Neural progenitor cell (in vitro differentiated cells): ENCODE measurements around the gene RPS2. TPM values are rescaled to one million over a fixed set of nuclear protein-coding genes. Genes with fewer than 3 reads are reported as not detected.
A peak's percentile ranks its signal among the peaks of the same experiment; 100 is the strongest.

Experiments
- DNase-seq: peaks from one replicate; pipeline ENCODE4 v3.0.0-alpha.2; 2016; ENCODE audit warnings: low spot score
- H2AFZ ChIP-seq: fragments of 200-600 bp; sonication (generic); replicated peaks from 2 replicates; pipeline ENCODE4 v1.6.1; 2016; ENCODE audit warnings: antibody characterized with exemption
- H3F3A ChIP-seq: fragments of 200-600 bp; sonication (generic); 2 replicates; pipeline ENCODE4 v1.6.1; 2016; ENCODE audit warnings: antibody characterized with exemption, low read depth
- H3K27ac ChIP-seq: fragments of 200-600 bp; sonication (generic); 2 replicates; pipeline ENCODE4 v1.5.1; 2016; ENCODE audit warnings: mild to moderate bottlenecking
- H3K27me3 ChIP-seq: fragments of 200-600 bp; sonication (generic); 2 replicates; pipeline ENCODE4 v1.6.1; 2016; ENCODE audit warnings: mild to moderate bottlenecking, moderate library complexity
- H3K36me3 ChIP-seq: fragments of 200-600 bp; sonication (generic); 2 replicates; pipeline ENCODE4 v1.5.1; 2016
- H3K4me1 ChIP-seq: fragments of 200-600 bp; sonication (generic); 2 replicates; pipeline ENCODE4 v1.6.1; 2016; ENCODE audit warnings: mixed run types
- H3K4me2 ChIP-seq: fragments of 200-600 bp; sonication (generic); 2 replicates; pipeline ENCODE4 v1.6.1; 2016
- H3K4me3 ChIP-seq: fragments of 200-600 bp; sonication (generic); 2 replicates; pipeline ENCODE4 v1.5.1; 2016
- H3K79me2 ChIP-seq: fragments of 200-600 bp; sonication (generic); 2 replicates; pipeline ENCODE4 v1.6.1; 2016; ENCODE audit warnings: low read depth
- H3K9ac ChIP-seq: fragments of 200-600 bp; sonication (generic); 2 replicates; pipeline ENCODE4 v1.6.1; 2016
- H3K9me3 ChIP-seq: fragments of 200-600 bp; sonication (generic); 2 replicates; pipeline ENCODE4 v1.5.1; 2016; ENCODE audit warnings: low read depth
- H4K20me1 ChIP-seq: fragments of 200-600 bp; sonication (generic); 2 replicates; pipeline ENCODE4 v1.6.1; 2016; ENCODE audit warnings: low read depth
- H3K27ac Mint-ChIP-seq: 3 replicates; pipeline ENCODE4 v1.8.0; 2021; ENCODE audit warnings: mixed read lengths
- H3K27me3 Mint-ChIP-seq: 2 replicates; pipeline ENCODE4 v1.8.0; 2022; ENCODE audit warnings: low read depth, mild to moderate bottlenecking, inconsistent platforms, moderate library complexity, mixed read lengths; ENCODE audit not compliant: insufficient read depth
- H3K36me3 Mint-ChIP-seq: 3 replicates; pipeline ENCODE4 v1.8.0; 2021; ENCODE audit warnings: mixed read lengths
- H3K4me1 Mint-ChIP-seq: 3 replicates; pipeline ENCODE4 v1.8.0; 2021; ENCODE audit warnings: mixed read lengths
- H3K4me3 Mint-ChIP-seq: 3 replicates; pipeline ENCODE4 v1.8.0; 2021; ENCODE audit warnings: mild to moderate bottlenecking, moderate library complexity, mixed read lengths
- H3K9me3 Mint-ChIP-seq: 3 replicates; pipeline ENCODE4 v1.8.0; 2020; ENCODE audit warnings: mixed read lengths
- EZH2 ChIP-seq: fragments of 200-600 bp; sonication (generic); IDR thresholded peaks from 2 replicates; pipeline ENCODE4 v1.6.1; 2017; ENCODE audit warnings: antibody characterized with exemption, mild to moderate bottlenecking, moderate library complexity
- EZH2phosphoT487 ChIP-seq: fragments of 200-600 bp; sonication (generic); IDR thresholded peaks from 2 replicates; pipeline ENCODE4 v1.6.1; 2017; ENCODE audit warnings: antibody characterized with exemption
- total RNA-seq: library from RNA; depleted of rRNA; stranded (reverse); fragments of >200 nt; gene quantifications from 2 replicates; pipeline ENCODE4 v1.2.3, GENCODE V29; 2015; ENCODE audit warnings: low replicate concordance
- TF ChIP-seq, protein P1 (sequence below): fragments of 200-600 bp; sonication (generic); IDR thresholded peaks from 2 replicates; pipeline ENCODE4 v1.5.1; 2017; ENCODE audit warnings: antibody characterized with exemption, mild to moderate bottlenecking

RPS2 gene
- total RNA-seq, 1 donor from 2014 or later: 3,079 TPM

DNA sequence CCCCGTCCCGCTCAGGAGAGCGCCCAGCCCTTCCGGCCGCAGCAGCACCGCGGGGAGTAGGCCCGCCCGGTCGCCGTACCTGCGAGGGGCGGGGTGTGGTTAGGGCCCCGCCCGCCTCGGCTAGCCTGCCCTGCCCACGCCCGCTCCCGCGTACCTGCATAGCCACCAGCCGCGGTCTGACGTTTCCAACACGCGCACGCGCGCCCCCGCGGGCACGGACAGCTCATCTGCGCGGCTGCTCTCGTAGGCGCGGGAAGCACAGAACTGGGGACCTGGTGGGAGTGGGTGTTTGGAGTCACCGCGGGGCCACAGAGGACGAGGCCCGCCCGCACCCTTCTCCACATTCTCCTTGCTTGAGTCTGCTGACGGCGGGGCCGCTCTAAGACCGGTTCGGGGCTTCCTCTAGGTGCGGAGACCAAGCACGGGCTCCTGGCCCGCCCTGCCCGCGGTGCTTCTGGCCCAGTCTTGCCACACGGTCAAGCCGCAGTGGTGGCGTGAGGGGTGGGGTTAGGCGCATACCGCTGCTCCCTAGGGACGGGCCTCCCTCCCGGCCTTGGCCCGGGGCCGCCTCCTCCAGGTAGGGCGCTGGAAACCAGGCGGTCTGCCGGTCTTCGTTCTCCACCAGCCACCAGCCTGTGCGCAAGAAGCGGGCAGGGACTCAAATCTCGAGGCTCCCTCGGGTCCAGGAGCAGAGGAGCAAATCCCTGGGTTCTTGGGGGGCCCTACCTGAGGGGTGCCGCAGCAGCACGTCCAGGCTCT lies 14.8 kb upstream of the RPS2 start:
- Mint-ChIP-seq H3K4me3 (no peak overlapping the region), H3K27me3 (peaks cover 24% of the 10 kb centered on the region), H3K27ac (no peak overlapping the region), H3K36me3 (peaks cover 3% of the 10 kb centered on the region), H3K4me1 (peaks cover 16% of the 10 kb centered on the region), H3K9me3 (no peaks in the 10 kb centered on the region)
- Histone ChIP-seq H4K20me1 (peaks cover 44% of the 10 kb centered on the region), H3K4me2 (peak overlapping the region; percentile 77), H3F3A (peaks cover 26% of the 10 kb centered on the region), H3K4me3 (peak overlapping the region; percentile 25), H3K36me3 (no peaks in the 10 kb centered on the region), H3K4me1 (peaks cover 30% of the 10 kb centered on the region), H3K9ac (no peak overlapping the region), H3K27ac (no peak overlapping the region), H3K9me3 (no peaks in the 10 kb centered on the region), H3K27me3 (peaks cover 56% of the 10 kb centered on the region), H2AFZ (no peak overlapping the region), H3K79me2 (peaks cover 3% of the 10 kb centered on the region)
- DNase-seq: peak; percentile 52
- TF ChIP-seq, protein P1, sequence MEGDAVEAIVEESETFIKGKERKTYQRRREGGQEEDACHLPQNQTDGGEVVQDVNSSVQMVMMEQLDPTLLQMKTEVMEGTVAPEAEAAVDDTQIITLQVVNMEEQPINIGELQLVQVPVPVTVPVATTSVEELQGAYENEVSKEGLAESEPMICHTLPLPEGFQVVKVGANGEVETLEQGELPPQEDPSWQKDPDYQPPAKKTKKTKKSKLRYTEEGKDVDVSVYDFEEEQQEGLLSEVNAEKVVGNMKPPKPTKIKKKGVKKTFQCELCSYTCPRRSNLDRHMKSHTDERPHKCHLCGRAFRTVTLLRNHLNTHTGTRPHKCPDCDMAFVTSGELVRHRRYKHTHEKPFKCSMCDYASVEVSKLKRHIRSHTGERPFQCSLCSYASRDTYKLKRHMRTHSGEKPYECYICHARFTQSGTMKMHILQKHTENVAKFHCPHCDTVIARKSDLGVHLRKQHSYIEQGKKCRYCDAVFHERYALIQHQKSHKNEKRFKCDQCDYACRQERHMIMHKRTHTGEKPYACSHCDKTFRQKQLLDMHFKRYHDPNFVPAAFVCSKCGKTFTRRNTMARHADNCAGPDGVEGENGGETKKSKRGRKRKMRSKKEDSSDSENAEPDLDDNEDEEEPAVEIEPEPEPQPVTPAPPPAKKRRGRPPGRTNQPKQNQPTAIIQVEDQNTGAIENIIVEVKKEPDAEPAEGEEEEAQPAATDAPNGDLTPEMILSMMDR: no peak
- TF ChIP-seq EZH2phosphoT487 (peak; percentile 83), EZH2 (peak; percentile 86)

DNA sequence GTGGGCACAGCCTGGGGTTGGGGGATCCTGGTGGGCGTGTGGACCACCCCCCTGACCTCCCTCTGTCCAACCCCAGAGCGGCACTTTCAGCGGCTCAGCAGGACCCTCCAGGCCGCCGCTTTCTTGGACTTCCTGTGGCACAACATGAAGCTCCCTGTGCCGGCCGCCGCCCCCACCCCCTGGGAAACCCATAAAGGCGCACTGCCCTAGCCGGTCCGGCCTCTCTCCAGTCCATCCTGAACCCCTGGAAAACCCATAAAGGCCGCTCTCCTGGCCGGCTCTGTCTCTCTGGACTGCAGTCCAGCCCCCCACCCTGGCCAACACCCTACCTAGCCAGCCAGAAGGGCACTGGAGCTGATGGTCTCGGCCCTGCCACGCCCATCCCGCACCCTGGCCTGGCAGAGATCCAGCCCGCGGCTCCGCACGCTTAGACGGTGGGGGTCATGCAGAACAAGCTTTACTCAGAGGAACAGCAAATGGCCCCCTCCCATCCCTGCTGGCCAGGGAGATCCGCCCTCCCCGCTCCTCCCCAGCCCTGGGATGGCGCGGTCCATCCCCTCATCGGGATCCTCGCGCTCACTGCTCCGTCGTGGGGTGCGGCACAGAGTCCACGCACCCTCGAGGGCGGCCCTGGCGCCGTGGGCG lies 14.0 kb upstream of the RPS2 start:
- peak overlapping the region; percentile 77 for H3K4me2 ChIP-seq

DNA sequence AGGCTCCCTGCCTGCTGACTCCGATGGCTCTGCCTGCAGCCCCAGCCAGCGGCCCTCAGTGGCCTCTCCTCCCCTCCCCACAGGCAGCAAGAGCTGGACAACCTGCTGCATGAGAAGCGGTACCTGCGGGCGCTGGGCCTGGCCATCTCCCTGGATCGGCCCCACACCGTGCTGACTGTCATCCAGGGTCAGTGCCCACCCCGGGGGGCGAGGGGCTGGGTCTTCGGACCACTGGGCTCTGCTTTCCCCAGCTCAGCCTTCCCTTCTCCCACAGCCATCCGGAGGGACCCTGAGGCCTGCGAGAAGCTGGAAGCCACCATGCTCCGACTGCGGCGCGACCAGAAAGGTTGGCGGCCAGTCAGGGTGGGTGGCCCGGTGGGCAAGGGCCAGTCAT lies 13.2 kb upstream of the RPS2 start:
- no peak overlapping the region for H3K9ac ChIP-seq
- no peak overlapping the region for H2AFZ ChIP-seq
- peaks cover 32% of the 10 kb centered on the region for H3K4me1 ChIP-seq
- Mint-ChIP-seq H3K4me1 (peaks cover 16% of the 10 kb centered on the region), H3K4me3 (no peak overlapping the region), H3K27ac (no peak overlapping the region), H3K9me3 (no peaks in the 10 kb centered on the region), H3K36me3 (peaks cover 3% of the 10 kb centered on the region), H3K27me3 (peaks cover 20% of the 10 kb centered on the region)
- no peak overlapping the region for H3K4me3 ChIP-seq
- TF ChIP-seq EZH2phosphoT487 (no peak), EZH2 (no peak)
- TF ChIP-seq, protein P1: no peak
- peaks cover 51% of the 10 kb centered on the region for H4K20me1 ChIP-seq
- peaks cover 10% of the 10 kb centered on the region for H3K79me2 ChIP-seq
- H3K4me2 ChIP-seq: no peak overlapping the region
- no peaks in the 10 kb centered on the region for H3K9me3 ChIP-seq
- DNase-seq: no peak
- peaks cover 51% of the 10 kb centered on the region for H3K27me3 ChIP-seq
- H3K36me3 ChIP-seq: no peaks in the 10 kb centered on the region
- peaks cover 16% of the 10 kb centered on the region for H3F3A ChIP-seq
- H3K27ac ChIP-seq: no peak overlapping the region

More for the DNA sequence above, 14.0 kb upstream of the RPS2 start:
- Histone ChIP-seq H3K4me3 (peak overlapping the region; percentile 25), H3K79me2 (peaks cover 3% of the 10 kb centered on the region), H3F3A (peaks cover 24% of the 10 kb centered on the region), H3K9ac (no peak overlapping the region), H2AFZ (no peak overlapping the region), H3K27me3 (peaks cover 56% of the 10 kb centered on the region), H3K9me3 (no peaks in the 10 kb centered on the region), H4K20me1 (peaks cover 47% of the 10 kb centered on the region), H3K27ac (no peak overlapping the region), H3K36me3 (no peaks in the 10 kb centered on the region), H3K4me1 (peaks cover 30% of the 10 kb centered on the region)
- Mint-ChIP-seq H3K27me3 (peaks cover 24% of the 10 kb centered on the region), H3K4me1 (peaks cover 16% of the 10 kb centered on the region), H3K27ac (no peak overlapping the region), H3K9me3 (no peaks in the 10 kb centered on the region), H3K4me3 (no peak overlapping the region), H3K36me3 (peaks cover 3% of the 10 kb centered on the region)
- TF ChIP-seq, protein P1: no peak
- TF ChIP-seq EZH2phosphoT487 (no peak), EZH2 (no peak)
- no peak for DNase-seq
